GM12864 (cell line): ENCODE data around the gene REV3L.
A peak's percentile ranks its signal among the peaks of the same experiment; 100 is the strongest.

Experiments
- DNase-seq: peaks from one replicate; pipeline ENCODE4 v3.0.0-alpha.2; 2011; ENCODE audit warnings: low read depth
- H3K4me3 ChIP-seq: 2 replicates; pipeline ENCODE4 v1.5.1; 2011; ENCODE audit warnings: mild to moderate bottlenecking, low read depth, low read length, control low read depth
- TF ChIP-seq, protein P1 (sequence below): IDR thresholded peaks from 2 replicates; pipeline ENCODE4 v1.5.1; 2011; ENCODE audit warnings: low read depth, mild to moderate bottlenecking, moderate library complexity, low read length, control low read depth, inconsistent platforms; ENCODE audit errors: missing control alignments

The REV3L gene

GRCh38 chr6:111482959-111483735, at the start of gene REV3L:
Gene REV3L, minus strand, starts transcription at chr6:111483218. Its CDS starts 330 bp downstream, at chr6:111482888.
- H3K4me3 ChIP-seq: peak within 1 kb of the TSS; percentile 81
- DNase-seq: peak; percentile 77
- TF ChIP-seq, protein P1, sequence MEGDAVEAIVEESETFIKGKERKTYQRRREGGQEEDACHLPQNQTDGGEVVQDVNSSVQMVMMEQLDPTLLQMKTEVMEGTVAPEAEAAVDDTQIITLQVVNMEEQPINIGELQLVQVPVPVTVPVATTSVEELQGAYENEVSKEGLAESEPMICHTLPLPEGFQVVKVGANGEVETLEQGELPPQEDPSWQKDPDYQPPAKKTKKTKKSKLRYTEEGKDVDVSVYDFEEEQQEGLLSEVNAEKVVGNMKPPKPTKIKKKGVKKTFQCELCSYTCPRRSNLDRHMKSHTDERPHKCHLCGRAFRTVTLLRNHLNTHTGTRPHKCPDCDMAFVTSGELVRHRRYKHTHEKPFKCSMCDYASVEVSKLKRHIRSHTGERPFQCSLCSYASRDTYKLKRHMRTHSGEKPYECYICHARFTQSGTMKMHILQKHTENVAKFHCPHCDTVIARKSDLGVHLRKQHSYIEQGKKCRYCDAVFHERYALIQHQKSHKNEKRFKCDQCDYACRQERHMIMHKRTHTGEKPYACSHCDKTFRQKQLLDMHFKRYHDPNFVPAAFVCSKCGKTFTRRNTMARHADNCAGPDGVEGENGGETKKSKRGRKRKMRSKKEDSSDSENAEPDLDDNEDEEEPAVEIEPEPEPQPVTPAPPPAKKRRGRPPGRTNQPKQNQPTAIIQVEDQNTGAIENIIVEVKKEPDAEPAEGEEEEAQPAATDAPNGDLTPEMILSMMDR: no peak

DNA sequence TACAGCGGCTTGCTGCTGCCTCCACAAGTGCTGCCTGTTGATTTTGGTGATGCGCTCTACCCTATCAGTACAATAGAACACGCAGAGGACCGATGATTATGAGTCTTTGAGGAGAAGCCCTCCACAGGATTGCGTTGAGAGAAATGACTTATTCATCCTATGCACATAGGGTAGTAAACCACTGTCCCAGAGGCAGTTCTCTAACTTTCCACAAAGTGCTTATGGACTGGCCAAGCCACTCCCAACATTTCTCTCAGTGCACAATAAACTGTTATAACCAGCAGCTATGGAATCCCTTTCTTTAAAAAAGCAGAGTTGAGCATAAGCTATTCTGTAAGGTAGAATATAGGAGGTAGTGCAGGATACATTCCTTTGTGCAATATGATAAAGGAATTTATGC, 48.2 kb upstream of the REV3L start:
- TF ChIP-seq, protein P1: no peak
- H3K4me3 ChIP-seq: no peak overlapping the region
- no peak for DNase-seq

DNA sequence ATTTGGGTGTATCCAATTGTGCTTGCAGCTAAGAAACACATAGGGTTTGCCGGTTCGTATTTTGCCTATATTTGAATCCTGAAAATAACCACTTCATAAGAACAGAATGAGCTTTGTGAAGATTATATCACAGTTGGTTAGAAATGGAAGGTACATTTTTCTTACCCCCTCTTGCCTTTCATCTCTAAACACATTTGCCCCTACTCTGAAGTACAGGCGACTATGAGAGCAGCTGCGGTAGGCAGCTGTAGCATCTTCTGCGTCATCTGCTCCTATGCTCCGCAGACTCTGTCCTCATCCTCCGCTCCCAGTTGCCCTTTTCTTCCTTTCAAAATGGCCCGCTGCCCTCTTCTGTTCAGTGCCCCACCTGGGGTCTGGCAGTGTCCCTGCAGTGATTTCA, 47.6 kb upstream of the REV3L start:
- no peak for DNase-seq
- no peak overlapping the region for H3K4me3 ChIP-seq
- TF ChIP-seq, protein P1: no peak

GRCh38 chr6:111530218-111530617, 47.2 kb upstream of the REV3L start:
- TF ChIP-seq, protein P1: no peak
- DNase-seq: no peak
- no peak overlapping the region for H3K4me3 ChIP-seq

DNA sequence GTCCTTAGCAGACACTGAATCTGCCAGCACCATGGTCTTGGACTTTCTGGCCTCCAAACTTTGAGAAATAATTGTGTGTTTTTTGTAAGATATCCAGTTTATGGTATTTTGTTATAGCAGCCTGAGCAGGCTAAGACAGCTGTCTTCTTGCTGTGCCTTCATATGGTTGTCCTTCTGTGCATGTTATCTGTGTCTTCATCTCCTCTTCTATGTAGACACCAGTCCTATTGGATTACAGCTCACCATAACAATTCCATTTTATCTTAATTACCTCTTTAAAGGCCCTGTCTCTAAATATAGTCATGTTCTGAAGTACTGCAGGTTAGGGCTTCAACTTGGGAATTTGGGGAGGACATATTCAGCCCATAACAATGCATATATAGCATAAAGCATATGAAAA, 44.3 kb upstream of the REV3L start:
- TF ChIP-seq, protein P1: no peak
- no peak for DNase-seq
- H3K4me3 ChIP-seq: no peak overlapping the region

DNA sequence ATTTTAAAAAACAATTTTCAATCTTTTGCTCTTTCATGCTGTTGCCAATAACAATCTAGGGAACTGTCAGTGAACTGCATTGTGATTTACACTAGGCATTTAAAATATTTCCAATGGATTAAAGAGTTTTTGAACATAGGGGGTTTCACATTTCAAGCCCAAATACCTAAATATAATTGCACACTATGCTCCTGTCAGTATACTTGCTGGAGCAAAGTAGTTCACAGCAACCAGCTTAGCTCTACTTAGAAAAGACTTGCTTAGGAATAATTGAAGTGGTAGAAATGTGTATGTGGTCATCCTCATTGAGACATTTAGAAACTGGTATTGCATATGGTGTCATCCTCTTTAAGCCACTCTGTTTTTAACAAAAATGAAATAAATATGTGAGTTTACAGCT, 41.7 kb upstream of the REV3L start:
- TF ChIP-seq, protein P1: no peak
- DNase-seq: no peak
- H3K4me3 ChIP-seq: no peak overlapping the region

- no peak overlapping the region for H3K4me3 ChIP-seq
- TF ChIP-seq, protein P1: no peak
Observed at GRCh38 chr6:111524252-111524651, 41.2 kb upstream of the REV3L start.

More at GRCh38 chr6:111524252-111524651, 41.2 kb upstream of the REV3L start:
- DNase-seq: no peak
